COR-L47 (cell line): Measurements from ENCODE around the gene TPGS2.
"Not testable (repeated sequence)": the region's sequence is repeated elsewhere in the genome, so short reads cannot be mapped to it uniquely, and the experiment has no call there.

Experiments used
- DNase-seq: peaks from one replicate; lab custom pipeline; 2025; lab: John Stamatoyannopoulos, UW

The TPGS2 gene

DNA sequence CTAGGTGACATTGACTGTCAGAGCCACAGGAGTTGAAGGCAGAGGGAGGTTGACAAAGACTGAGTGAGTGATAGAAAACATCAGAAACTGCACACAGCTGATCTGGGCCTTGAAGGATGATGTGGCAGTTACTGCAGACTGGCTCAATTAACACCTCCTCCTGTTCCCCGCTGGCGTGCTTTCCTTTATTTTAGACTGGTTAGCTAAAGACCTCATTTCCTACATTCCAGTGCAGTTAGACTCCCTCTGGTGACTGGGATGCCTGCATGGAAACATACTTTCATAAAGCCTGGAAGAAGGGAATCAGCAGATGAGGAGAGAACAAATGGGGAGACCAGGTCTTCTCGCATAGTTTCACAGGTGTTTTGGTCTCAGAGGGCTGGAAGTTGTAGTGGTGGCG, 7.1 kb downstream of the TPGS2 start:
- DNase-seq: no peak

DNA sequence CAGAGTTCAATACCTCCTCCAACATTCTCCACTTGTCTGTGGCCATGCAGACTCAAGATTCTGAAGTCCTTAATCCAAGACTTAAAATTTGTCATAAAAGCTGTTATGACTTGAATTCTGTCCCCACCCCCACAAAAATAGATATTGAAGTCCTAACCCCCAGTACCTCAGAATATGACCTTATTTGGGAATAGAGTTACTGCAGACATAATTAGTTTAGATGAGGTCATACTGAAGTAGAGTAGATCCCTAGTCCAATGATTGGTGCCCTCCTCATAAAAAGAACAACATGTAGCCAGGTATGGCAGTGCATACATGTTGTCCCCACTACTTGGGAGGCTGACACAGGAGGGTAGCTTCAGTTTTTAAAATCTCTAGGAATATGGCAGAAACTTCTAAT, 9.2 kb downstream of the TPGS2 start:
- no peak for DNase-seq

DNA sequence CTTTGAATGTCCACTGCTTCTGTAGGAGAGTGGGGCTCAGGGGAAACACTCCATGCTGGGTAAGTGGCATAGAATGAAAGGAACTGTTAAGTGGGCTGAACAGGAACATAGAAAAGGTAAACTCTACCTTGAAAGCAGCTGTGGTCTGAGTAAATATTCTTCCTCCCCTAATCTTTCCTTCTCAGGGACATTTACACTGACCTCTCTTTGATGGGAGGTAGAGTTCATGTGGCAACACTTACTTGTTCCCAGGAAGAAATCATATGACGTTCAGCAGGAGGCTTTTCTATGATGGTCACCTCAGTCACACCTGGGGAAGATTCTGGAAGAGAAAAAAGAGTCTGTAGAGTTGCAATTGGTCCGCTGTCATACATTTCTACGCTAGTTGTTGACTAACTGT, 10.2 kb downstream of the TPGS2 start:
- DNase-seq: no peak

DNA sequence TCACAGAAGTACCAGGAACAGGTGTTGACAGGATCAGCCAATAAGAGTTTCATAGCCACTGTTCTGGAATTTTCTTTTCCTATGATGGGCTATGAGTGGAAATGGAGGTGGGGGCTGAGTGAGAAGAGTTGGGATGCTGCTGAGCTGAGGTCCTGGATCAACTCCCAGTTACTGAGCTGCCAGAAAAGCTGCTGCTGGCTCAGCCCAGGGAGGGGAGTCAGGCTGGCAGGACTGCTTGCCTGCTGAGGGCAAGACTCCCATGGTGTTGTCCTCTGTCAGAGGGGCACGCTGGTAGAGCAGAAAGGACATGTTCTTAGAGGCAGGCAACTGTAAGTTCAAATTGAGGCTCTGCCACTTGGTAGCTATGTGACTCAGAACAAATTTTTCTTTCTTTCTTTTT, 11.8 kb downstream of the TPGS2 start:
- DNase-seq: no peak

DNA sequence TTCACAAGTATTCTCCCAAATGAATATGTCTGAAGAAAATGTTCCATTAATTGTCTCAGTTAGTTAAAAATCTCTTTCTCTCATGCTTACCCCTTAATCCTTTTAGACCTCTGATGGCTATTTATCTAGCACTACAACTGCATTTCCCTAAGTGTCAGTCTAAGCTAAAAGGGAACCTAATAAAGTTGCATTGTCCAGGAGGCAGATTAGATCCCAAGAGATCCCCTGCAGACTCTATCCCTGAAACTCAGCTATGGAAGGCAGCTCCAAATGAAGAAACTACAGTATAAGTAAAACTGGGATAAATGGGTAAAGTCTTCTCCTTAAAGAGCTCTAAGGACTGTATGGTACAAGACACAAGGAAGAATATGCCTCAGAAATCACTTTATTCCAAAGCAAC, 12.7 kb downstream of the TPGS2 start:
- DNase-seq: not testable (repeated sequence)

DNA sequence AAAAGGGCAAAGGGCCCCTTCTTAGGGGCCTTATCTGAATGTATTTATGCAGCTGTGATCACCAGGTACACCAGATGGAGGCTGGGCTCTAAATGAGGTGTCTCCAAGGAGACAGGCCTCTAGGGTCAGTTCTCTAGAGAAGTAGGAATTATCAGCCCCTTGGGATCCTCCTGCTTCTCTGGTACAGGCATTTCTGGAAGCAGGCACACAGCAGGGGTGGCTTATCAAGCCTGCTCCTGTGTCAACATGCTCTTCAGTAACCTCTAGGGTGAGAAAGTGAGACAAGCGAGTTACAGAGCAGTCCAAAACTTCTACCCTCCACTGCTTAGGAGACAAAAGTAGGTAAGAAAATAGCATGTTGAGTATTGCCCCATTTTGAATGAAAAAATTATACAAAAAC, 13.8 kb downstream of the TPGS2 start:
- no peak for DNase-seq

DNA sequence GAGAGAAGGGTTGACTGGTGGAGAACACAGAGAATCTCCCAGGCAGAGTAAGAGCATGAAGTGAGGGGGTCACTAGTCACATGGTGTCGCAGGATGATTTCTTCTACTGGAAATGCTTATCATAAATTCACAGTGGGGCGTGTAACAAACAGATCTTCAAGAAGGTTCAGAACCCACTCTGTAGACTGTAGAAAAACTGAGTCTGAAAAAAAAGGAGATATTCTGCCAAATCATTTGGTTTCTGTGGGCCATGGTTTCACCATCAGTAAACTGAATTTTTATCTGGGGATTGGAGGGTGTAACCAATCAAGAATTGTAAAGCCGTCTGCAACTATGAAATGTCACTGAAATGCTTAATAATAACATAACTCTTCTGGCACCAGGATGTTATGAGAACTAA, 15.0 kb downstream of the TPGS2 start:
- DNase-seq: no peak

DNA sequence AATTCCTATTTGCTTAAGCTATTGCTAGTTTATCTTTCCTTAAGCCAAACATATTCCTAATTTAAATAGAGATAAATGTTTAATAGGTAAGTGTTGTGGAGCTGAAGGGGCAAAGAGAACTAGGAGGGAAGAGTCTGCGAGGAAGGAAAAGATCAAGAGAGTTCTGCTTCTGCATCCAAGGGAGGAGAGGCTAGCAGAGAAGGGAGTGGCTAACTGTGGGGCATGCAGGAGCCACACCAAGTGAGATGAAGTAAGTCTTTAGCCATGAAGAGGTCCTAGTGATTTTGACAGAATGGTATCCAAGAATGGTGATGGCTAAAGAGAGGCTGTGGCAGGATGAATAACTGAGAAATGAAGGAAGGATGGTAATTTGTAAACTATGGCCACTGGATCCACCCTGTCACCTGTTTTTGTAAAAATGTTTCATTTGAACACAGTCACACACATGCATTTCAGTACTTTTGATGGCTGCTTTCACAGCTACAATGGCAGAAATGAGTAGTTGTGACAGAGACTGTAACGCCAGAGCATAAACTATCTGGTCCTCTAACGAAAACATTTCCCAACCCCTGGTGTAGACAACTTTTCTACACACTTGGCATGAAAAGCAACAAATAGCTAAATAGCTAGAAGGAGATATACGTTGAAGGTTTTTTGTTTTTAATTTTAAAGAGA, 15.6 kb downstream of the TPGS2 start:
- DNase-seq: no peak

DNA sequence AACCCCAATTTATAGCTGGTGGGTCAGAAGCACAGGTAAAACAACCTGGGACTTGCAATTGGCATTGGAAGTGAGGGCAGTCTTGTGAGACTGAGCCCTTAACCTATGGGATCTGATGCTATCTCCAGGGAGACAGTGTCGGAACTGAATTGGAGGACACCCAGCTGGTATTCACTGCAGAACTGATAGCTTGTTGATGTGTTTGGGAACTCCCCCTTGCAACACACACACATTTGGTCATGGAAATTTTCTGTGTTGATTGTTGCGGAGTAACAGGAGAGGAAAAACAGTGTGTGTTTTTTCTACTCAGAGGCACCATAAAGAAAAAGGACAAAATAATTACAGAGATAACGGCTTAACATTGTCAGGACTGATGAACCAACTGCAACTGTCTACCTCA, 16.1 kb downstream of the TPGS2 start:
- DNase-seq: no peak

DNA sequence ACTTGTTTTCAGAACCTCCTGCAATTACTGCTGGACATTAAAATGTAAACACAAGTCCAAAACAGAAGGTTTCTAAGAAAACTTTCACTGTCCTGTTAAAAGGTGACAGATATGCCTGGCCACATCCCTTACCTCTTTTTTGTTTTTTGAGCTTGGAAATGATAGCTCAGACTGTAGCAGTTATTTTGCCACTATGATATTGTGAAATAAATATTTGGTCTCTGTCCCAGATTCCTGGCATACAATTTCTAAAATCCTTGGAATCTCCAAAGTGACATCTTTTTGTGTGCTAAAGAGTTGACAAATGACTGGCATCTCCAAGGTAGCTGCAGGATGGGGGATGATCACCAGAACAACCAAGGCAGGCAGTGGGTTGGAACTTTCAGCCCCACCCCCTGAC, 16.8 kb downstream of the TPGS2 start:
- no peak for DNase-seq

DNA sequence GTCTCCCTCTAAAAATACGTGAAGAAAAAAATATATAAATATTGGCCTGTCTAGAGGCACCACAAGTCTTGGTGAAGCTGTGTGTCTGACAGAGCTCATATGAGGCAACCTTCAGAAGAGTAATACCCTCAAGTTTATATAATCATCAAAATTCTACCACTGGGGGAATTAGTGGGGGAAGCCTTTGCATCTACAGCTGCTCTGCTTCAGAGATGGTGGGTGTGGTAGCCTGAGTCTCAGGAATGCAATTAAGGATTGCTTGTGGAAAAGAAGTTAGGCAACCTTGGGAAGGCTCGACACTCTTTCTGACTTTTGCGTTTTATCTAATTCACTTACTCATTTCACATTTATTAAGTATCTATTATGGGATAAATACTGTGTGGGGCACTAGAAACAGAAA, 17.4 kb downstream of the TPGS2 start:
- no peak for DNase-seq

DNA sequence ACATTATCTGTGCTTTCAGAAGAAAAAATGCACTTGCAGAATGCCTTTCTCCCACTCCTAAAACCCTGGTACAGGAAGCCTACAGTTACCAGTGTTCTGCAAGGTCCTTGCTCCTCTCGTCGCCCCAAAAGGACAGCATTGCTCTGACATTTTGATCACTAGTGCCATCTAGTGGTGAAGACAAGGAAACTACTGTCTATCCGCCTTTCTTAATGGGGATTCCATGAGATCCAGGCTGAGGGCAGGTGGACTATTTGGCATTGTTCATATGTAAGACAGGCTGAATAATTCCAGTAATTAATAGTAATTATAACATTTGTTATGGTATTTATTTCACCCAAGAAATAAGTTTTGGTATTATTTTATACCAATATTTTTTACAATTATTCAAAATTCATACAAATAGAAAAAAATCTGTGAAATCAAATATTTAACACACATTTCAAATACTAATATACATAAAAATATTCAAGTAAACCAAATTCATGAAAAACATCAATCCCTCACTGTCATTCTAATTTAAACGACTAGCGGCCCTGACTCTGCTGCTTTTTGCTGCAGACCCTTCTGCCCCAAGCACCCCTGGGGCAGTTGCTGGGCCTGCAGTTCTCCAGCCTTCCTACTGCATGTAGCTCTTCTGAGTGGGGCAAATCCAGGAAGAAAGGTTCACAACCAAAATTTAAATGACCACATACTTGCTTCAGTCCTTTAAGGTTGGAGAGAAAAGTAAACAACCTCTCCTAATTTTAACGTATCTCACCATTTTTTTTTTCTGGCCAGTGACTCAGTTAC, 19.0 kb downstream of the TPGS2 start:
- DNase-seq: peak; percentile 71

DNA sequence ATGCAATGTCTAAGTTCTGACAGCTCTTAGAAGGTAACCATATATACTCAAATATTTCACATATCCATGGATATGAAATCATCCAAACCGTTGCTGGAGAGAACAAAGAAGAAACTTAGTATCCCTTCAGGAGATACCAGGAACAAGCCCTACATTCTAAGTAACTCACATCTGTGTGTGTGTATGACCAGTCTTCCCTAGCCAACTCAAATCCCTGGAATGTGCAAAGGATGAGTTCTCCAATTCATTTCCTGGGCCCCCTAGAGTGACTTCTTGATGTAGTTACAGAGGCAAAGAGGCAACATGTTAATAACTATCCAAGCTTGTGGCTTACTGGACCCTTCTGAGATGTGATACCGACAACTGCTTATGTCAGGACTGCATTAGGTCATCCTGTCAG, 20.1 kb downstream of the TPGS2 start:
- no peak for DNase-seq

DNA sequence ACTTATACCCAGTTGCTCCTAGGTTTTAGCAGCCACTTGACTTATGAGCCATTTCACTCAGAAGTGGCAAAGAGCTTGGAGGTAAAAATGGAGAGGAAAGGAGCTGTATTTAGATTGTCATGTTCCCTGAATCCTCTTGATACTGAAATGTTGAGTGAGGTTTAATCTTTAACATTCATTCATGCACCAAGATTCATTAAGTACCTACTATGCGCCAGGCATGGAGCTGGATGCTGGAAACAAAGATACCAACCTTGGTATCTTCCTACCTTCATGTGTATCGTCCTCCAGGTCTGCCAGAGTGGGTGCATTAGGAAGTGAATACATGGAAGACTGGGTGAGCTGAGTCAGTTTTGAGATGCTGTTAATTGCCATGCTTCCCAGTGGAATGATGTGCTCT, 23.7 kb downstream of the TPGS2 start:
- no peak for DNase-seq

DNA sequence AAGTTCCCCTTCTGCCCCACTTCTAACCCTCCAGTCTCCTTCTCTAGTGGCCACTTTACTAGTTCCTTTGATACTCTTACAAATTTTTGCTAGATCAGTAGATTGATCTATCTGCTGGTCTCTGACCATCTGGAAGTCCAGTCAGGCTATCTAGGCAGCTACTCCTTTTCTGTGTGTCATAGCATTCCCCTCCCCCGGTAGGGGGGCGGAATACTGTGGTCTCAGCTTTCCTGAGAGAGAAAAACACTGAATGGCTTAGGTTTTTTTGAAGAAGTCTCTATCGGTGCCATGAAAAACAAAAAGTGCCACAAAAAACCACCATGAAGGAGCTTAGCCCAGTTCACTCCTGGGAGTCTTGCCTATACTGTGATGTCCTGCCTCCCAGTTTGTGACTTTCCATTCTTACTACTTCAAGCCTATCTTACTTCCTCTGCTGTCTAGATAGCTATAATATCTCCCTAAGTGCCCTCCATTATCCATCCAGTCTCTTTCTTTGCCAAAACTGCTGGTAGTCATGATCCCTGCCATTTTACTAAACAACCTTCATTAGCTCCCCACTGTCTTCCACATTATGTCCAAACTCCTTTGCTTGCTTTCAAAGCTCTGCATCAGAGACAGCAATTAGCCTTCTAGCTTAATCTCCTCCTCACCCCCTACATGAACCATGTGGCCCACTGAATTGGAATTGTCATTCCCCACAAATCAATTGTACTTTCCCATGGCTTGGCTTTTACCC, 29.9 kb downstream of the TPGS2 start:
- no peak for DNase-seq

DNA sequence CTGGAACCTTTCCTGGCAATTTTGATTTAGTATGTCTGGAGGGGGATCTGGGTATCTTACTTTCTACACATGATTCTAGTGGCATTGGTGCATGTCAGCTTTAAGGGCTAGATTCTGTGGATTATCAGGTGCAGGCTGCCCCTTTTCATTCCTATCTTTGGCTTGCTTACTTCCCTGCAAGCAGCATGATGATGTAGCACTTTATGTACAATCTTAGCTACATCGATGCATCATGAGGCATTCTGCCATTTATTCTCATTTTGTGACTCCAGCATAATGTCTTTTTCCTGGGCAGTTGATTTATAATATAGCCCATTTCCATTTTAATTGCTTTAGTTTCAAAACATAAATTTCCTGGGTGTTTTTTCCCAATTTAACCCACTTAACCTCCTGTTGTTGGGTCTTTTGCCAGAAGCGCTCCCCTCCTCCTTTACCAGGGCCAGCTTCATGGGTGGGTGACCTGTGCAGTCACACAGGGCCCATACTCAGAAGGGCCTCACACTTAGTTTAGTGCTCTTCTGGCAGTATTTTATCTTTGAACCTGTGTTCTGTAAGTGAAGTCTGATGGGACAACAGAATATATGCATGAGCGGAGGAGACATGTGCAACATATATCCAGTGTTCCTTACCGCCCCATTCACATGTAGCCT, 36.0 kb downstream of the TPGS2 start:
- no peak for DNase-seq

DNA sequence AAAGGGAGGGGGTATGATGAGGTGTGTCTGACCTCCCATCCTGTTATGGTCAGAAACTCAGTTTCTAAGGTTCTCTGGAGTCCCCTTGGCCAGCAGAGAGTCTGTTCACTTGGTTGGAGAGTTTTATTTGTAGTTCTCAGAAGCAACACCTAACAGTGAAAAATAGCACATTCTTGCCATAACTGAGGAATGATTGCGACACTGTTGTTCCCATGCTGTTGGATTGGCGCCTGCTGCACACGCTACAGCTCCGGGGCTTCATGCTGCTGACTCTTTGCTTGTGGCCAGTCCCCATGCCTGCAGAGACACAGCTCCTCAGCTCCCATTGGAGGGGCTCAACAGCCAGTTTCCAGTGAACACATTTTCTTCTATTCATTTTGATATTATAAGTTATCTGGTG, 42.1 kb downstream of the TPGS2 start:
- DNase-seq: no peak

DNA sequence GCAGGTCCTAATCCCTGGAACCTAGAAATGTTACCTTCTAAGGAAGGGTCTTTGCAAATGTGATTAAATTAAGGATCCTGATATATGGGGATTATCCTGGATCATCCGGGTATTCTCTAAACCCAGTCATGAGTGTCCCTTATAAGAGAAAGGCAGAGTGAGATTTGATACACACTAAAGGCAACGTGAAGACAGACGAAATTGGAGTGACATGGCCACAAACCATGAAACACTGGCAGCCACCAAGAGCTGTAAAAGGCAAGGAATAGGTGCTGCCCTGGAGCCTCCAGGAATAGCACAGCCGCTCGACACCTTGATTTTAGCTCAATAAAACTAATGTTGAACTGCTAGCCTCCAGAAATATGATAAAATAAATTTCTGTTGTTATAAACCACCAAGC, 45.0 kb downstream of the TPGS2 start:
- DNase-seq: no peak

DNA sequence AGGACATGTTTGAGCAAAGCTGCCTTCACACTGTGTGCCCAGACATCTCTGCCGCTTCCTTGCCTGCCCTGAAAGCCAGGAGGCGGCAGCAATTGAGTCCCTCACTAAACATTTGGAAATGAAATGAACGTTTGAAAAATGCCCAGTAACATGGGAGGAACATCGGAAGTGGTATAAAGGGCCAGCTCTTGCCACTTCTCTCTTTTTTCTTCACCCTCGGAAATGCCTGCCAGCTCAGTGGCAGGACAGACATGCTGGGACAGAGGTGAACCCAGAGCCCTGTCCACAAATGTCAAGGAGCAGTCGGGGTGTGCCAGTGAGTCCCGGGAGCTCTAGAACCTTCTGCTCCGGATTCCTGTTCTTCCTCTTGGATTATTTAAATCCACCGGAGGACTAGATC, 46.1 kb downstream of the TPGS2 start:
- no peak for DNase-seq

DNA sequence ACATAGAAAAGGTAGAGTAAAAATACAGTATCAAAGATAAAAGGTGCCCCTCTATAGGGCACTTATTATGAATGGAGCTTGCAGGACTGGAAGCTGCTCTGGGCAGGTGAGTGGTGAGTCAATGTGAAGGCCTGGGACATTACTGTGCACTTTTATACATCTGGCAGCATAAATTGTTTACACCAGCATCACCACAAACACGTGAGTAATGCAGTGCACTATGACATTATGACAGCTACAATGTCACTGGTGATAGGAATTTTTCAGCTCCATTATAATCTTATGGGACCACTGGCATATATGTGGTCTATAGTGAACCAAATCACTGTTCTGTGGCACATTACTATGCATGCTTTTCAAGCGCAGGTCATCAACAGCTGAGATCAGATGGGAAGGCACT, 48.1 kb downstream of the TPGS2 start:
- DNase-seq: no peak

DNA sequence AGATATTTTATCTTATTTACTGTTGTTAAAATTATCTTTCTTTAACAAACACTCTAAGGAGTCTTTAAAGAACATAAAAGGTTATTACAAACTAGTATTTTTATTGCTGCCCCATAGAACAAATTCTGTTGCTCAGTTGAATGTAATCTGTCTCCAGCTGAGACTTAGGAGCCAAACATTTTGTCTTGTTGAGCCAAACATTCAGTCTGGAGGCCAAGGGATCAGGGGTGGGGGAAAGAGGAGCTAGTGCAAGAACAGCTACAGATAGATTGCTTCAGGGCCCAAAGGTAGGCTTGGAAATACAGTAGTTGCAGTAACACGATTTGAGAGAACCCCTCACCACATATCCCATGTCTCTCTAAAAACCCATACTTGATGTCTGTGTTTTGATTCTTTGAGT, 51.2 kb downstream of the TPGS2 start:
- DNase-seq: no peak

DNA sequence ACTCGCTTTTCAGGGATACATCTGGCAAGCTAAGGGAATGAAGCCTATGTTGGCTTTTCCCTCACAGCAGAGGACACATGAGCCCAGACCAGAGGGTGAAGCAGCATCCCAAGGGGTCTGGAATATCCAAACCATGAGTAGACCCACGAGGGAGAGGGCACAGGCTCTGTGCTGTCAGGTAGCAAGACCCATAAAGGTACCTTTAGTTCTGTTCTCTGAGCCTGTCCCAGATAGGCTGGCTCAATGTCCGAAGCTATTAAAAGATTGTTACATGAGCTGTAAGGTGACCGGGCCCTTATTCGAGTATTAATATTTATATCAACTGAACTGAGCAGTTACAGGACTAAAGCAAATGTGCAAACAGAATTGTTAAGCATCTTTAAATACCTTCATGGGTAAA, 52.2 kb downstream of the TPGS2 start:
- no peak for DNase-seq

DNA sequence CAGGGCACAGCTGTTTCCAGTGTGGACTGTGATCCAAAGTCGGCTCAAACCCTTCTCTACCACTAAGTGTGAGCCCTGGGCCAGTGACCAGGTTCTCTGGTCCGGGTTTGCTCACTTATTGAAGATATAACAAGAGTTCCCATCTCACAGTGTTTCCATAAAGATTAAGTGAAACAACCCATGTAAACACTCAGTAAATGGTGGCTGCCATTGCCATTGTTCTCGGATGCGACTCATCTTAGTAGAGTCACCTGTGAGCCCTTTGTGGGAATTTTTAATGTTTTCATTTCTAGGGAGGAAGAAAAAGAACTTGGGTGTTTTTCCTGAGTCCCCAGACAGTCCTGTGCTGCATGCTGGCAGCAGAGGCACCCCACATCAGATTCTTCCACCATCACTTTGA, 53.4 kb downstream of the TPGS2 start:
- no peak for DNase-seq
